HG02840 (cell line): ENCODE results near the gene NPSR1.

Source experiments
- ATAC-seq: cut with Tn5 transposase; IDR thresholded peaks from one replicate; pipeline ENCODE4 v1.9.1; 2021; ENCODE audit warnings: mild to moderate bottlenecking, moderate library complexity, moderate number of reproducible peaks; ENCODE audit not compliant: unreplicated experiment, low FRiP score

Gene NPSR1

DNA sequence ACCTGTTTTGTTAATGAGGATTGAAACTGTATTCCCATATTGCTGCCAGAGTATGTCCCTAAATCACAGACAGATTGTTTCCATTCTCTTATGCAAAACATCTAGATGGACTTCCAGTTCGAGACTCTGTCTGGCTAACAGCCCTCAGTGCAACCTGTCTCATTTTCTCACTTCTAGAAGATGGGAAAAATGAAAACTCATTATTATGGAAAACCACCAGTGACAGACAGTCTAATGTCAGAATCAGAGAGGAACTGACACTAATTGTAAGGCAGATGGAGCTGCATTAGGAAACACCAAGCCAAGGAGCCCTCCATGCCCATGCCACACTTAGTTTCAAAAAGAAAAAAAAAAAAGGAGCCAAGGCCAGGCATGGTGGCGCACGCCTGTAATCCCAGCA is 61.6 kb downstream of the NPSR1 start:
- ATAC-seq: no peak

DNA sequence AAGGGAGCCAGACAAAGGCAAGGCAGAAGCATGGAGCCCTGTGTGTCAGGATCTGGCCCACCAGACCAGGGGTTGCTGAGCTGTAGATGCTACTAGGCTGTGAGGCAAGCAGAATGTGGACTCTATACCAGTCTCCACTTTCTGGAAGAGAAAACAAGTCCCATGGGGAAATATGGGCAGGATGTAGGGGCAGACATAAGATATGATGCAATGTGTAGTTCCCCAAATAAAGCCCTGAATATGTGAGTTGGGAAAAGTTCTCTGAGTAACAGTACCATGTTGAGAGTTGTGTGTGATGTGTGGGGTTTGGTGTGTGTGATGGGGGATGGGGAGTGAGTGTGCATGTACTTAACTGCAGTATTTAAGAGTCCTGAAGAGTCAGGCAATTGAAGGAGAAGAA is 62.3 kb downstream of the NPSR1 start:
- ATAC-seq: no peak

DNA sequence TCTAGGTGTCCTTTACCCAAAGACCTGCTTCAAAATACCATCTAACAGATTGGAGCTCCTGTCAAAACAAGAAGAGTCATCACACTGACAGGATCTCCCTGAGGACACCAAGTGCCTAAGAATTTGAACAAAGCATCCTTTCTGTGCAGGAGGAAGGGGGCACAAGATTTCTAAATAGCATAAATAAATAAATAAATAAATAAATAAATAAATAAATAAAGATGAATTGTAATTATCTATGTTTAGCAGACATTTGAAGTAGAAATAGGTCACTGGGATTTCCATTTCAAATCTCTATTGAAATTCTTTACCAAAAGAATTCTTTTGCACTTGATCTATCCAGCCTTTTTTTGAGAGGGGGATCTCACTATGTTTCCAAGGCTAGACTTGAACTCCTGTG is 65.3 kb downstream of the NPSR1 start:
- no peak for ATAC-seq

DNA sequence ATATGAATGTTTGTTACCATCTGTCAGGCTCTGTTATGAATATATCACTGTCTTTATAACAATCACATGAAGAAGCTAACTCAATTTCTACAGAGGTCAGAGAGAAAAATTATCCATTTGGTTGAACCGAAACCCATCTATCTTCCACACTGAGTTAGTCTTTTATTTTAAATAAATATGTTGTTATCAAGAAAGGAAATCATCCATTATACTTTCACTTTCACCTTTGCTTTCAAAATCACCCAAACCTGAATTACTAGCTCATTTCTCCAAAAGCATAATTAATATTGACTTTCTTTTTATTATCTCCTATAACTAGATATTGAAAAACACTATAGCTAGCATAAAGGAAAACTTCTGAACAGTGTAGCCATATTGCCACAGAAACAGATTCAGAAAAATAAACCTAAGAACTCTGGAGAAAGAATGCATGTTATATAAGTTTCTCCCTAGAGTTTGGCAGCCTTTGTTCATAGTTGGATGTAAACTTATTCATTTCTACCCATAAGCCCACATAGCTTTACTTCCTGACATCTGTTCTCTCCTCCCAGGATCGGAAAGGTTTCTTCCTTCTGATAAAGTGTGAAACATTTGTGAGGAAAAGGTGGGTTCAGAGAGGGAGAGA is 66.0 kb downstream of the NPSR1 start:
- no peak for ATAC-seq

DNA sequence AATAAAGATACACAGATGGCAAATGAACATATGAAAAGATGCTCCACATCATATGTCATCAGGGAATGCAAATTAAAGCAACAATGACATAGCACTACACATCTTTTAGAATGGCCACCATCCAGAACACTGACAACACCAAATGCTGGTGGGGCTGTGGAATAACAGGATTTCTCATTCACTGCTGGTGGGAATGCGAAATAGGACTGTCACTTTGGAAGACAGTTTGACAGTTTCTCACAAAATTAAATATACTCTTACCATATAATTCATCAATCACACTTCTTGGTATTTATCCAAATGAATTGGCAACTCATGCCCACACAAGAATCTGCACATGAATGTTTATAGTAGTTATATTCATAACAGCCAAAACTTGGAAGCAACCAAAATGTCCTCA is 68.2 kb downstream of the NPSR1 start:
- ATAC-seq: no peak

DNA sequence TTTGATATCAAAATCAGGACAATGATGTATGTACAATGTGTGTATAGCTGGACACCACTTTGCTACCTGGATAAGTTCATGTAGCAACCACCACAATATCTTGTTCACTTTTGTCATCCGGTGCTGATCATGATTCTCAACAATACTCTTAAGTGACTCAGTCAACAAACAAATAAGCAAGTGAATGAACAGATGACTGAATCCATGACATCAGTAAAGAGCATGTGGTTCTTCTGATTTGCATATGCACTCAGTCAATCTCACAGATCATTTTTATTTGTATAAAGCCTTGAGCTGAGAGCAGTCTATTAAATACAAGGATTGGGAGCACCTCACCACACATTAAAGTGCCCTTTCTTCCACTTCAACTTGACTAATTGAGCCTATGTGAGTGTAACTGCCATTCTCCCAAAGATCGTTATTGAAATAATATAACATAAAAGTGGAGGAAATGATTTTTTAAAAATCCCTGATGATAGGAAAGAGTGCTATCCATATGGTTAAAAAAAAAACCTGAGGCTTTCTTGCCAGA is 69.5 kb downstream of the NPSR1 start:
- no peak for ATAC-seq

DNA sequence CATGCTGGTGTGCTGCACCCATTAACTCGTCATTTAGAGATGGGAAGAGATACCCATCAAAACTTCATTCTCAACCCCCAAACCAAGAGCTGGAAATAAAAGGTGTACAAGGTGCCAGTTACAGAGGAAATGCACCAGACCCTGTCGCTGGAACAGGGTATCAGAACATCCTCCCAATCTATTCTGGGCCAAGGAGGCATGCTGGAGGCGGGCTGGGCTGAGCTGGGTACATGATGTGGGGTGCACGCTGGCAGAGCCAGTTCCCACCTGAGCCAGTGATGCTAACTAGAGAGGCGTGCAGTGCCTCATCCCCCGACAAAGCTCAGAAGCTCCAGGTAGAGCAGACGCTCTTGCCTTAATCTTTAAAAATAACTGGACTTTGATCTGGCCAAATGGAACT is 70.1 kb downstream of the NPSR1 start:
- ATAC-seq: no peak

DNA sequence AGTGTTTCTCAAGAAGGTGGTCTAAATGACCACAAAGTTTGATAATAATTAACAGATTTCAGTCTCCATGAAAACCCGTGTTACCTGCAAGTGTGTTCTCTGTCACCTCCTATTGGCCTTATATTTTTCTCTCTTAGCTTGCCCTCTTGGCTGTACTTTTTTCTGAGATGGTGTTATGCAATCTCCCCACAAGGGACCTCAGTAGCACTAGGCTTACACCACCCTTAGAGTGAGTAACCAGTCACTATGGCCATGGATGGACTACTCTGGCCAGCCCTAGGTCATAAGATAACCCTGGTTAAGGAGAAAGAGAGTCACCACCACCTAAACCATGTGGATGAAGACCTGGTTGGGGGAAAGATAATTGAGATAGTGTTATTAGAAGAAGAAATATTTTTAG is 76.8 kb downstream of the NPSR1 start:
- ATAC-seq: no peak

DNA sequence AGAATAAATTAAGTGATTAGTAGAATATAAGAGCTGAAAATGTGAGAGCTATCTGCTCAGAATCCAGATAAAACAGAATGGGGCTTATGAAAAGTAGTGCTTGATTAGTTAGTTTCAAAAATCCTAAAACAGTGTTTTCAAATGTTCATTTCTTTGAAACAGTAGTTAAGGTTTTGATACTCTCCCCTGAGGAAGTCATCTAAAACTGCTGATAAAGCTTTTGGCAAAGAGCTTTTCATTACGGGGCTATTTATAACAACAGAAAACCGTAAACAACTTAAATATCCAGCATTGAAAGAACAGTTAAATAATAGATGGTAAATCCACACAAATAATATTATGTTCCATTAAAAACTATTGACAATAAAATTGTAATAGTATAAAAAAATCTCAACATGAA is 77.5 kb downstream of the NPSR1 start:
- no peak for ATAC-seq

DNA sequence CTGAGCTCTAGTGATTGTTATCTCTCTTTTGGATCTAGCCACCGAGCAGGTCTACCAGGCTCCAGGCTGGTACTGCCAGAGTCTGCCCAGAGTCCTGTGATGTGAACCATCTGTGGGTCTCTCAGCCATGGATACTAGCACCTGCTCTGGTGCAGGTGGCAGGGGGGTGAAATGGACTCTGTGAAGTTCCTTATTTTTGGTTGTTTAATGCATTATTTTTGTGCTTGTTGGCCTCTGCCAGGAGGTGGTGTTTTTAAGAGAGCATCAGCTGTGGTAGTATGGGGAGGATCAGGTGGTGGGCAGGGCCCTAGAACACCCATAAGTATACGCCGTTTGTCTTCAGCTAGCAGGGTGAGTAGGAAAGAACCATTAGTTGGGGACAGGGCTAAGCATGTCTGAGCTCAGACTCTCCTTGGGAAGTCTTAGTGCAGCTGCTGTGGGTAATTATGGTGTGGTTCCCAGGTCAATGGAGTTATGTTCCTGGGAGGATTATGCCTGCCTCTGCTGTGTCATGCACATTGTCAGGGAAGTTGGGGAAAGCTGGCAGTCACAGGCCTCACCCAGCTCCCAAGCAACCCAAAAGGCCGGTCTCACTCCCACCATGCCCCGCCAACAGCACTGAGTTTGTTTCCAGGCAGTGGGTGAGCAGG is 81.8 kb downstream of the NPSR1 start:
- ATAC-seq: no peak

DNA sequence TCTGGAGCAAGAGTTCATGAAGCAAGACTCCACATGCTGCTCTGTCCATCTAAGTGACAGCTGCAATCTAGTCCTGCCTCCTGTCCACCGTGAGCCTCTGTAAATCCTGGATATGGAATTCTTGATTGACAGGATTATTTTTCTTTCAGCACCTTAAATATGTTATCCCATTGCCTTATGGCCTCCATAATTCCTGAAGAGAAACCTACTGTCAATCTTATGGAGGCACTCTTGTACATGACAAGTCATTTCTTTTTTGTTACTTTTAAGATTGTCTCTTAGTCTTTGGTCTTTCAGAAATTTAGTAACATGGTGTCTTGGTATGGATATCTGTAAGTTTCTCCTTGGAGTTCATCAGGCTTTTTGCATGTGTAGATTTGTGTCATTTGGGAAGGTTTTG is 82.8 kb downstream of the NPSR1 start:
- ATAC-seq: no peak

DNA sequence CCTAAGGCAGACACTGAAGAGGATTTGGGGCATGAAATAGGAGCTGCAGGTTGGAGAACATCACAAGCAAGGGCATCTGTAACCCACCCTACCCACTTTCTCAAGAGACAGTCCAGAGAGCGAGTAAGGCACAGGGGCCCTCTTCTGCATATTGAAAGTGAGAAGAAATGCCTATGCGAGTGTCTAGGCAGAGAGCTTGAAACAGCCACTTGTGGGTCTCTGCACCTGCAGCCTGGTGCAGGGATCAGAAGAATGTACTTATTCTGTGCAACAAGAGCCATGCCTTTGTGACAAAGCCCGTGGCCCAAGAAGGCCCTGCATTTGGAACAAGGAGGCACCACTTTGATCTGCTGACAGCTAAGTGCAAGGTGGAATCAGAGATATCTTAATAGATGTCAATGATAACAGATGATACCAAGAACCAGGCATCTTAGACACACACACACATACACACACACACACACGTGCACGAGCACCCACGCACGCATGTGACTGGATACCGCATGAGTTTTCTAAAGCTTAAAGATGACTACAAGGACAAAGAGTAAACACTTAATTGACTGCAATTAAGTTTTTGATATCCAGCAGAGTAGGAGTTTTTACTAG is 89.3 kb downstream of the NPSR1 start:
- ATAC-seq: no peak

DNA sequence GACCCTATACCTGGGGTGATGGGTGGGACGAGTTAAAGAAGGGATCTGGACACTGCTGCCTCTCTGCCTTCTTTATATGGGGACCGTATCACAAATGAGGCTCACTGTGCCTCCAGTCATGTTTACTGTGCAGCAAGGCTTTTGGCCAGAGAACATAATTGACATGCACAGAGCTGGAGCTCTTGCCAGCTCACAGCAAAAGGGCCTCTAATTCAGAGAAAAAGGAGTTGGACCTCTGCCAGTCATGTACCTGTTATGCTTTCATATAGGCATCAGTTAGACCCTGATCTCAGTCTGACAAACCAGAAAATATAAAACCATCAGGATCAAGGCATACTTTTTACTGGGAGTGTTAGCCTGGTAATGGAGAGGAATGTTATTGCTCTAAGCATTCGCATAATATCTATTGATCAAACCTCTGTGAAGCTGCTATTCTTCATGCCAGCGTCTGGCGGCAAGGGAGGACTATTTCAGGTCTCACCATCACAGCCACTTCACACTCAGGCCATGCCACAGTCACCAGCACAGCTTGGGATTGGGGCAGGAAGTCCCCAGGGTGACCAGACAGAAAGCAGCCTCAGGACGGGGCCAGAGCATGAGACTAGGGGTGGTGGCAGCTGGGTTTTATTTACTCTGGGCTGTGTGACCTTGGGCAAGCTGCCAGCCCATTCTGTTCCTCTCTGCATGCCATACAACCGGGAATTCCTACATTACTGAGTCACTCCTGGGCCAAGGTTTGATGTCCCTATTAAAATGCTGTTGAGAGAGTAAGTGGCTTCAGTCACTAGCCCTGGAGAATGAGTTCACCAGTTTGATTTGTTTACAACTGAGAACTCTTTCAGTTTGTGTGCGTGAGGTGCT is 90.1 kb downstream of the NPSR1 start:
- ATAC-seq: no peak

DNA sequence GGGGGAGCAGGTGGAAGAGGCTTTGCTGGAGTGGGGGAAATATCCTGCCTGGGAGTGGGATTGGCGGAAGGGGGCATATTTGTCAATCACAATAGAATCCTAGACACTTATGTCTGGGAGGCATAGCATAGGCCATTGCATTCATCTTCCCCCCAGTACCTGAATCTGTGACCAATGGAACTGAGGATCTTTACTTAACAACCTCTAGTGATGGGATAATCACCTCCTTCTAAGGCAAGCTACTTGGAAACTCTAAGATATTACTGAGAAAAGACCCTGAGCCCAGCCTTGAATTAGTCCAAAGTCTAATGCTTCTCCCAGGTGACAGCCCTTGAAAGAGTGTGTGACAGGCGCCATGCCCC is 90.7 kb downstream of the NPSR1 start:
- ATAC-seq: no peak

DNA sequence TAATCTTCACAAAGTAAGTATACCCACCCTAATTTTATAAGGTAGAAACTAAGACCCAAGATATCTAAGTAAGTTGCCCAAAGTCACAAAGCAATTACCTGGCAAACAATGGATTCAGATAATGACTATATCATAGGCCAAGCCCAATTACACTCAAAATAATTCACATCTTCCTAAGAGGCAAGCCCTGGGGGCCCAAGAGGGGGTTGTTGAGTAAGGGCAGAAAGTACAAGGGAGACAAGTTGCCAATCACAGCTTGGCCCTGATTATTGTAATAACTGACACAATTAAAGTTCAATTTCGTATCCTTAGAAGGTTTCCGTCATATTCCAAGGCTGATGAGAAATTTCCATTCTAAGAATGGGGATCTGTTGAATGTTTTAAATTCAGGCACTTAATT is 91.4 kb downstream of the NPSR1 start:
- ATAC-seq: no peak

DNA sequence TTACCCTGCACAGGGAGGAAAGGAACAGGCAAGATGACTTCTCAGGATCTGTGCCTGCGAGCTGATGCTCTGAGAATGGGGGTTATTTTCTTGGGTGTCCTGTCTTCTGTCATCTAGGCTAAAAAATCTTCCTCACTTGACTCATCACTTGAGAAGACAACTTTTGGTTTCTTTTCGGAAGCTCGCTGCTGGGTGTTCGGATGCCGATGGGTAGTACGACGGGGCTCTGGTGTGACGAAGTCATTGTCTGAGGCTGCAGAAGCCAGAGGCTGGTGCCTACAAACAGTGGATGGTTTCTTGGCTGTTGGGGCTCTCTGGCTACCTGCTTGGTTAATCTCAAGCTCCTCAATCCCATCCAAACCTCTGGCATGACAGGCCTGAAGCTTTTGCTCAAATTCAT is 92.2 kb downstream of the NPSR1 start:
- no peak for ATAC-seq

DNA sequence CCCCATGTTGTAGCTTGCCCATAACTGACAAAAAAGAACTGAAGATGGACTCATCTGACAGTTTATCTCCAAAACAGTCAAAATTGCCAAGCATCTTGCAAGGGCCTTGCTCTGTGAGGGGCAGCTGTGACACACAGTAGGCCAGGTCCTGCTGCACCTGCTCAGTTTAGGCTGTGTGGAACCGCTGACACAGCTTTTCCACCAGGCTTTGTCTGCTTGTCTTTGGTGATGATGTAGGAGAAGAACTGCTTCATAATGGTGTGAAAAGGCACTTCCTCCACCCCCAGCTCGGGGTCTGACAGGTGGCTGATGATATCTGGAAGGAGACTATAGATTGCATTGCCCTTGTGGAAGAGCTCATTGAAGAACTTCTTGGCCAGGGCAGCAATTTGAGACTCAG is 92.6 kb downstream of the NPSR1 start:
- ATAC-seq: no peak

DNA sequence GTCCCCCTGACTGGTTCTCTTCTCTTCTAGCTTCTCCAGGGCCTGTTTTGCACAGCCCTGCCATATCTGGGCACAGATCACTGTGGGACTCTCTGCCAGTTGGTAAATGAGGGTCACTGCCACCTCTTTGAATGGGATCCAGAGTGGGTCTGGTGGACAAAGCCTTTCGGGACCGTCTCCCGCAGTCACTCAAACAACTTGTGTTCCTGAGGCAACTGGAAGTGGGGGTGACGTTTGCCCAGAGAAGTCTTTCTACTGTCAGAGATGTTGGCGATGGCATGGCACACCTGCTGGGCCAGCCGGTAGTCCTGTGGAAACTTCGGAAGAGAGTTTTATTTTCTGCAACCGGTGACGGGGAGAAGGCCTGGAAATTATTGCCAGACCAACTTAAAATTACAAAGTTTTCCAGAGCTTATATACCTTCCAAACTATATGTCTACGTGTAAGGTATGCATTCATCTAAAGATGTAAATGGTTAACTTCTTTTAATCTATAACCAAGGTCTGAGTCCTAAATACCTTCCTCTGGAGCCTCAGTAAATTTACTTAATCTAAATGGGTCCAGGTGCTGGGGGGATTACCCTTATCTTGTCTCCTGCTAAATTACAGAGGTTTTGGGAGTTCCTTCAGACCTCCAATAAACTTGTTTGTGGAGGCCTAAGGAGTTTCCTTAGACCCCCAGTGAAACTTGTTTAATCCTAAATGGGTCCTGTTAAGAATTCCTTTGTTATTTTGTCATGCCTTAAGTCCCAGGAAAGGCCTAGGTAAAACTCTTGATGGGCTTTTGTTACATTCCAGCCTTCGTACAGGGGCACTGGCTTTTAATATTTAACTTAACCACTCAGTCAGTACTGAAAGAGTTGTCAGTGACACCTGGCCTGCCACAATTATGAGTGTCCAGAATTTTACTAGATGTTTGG is 94.0 kb downstream of the NPSR1 start:
- no peak for ATAC-seq

DNA sequence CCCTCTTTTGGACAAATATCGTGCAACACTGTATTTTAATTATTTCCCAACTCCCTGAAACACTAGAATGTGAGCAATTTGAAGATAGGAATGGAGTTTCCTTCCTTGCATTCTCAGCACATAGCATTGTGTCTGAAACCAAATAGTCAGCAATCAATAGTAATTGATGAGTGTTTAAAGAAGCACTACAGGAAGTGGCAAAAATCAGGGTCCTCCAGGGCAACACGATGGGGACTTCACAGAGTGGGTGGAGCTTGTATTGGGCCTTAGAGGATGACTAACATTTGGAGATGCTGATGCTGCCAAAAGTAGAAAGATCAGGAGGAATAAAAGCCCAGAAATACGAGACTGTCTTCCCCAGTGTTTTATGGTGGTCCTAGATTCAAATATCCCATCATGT is 94.9 kb downstream of the NPSR1 start:
- no peak for ATAC-seq

DNA sequence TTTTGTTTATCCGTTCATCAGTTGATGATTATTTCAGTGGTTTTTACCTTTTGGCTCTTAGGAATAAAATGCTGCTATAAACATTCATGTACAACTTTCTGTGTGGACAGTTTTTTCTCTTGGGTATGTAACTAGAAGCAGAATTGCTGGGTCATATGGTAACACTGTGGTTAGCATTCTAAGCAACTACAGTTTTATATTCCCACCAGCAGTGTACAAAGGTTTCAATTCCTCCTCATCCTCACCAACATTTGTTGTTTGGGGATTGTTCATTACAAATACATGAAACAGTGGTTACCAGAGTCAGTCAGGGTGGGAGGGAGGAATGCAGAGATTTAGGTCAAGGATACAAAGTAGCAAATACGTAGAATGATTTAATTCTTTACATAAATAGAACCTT is 97.0 kb downstream of the NPSR1 start:
- ATAC-seq: no peak
